ENCODE data around the gene KRT15. TPM values are rescaled to one million over a fixed set of nuclear protein-coding genes. Genes with fewer than 3 reads are reported as not detected.

Gene KRT15
- total and polyA plus RNA-seq, 4 donors = 15.2 to 51.7 (median 27.0) TPM

GRCh38 chr17:41494524-41494923 lies 24.2 kb downstream of the KRT15 start:
- Histone ChIP-seq H3K36me3 (ENCODE audit: control insufficient read depth in 4 of 4, insufficient read depth in 4 of 4, low read length in 4 of 4) (no peaks in the 10 kb centered on the region), H3K4me1 (ENCODE audit: control insufficient read depth in 5 of 5, insufficient read depth in 5 of 5, low read length in 5 of 5) (peaks cover 0 to 12% (median 7%) of the 10 kb centered on the region in 5 donors), H3K27me3 (ENCODE audit: control insufficient read depth in 3 of 3, insufficient read depth in 3 of 3, low read length in 2 of 3) (no peaks in the 10 kb centered on the region), H3K4me3 (no peak overlapping the region), H3K9me3 (ENCODE audit: control insufficient read depth in 4 of 4, insufficient read depth in 3 of 4, low read length in 3 of 4) (no peaks in the 10 kb centered on the region), H3K9ac (ENCODE audit: insufficient read depth in 1 of 2, low read length in 2 of 2) (no peak overlapping the region), H3K27ac (ENCODE audit: low read depth in 1 of 2, low read length in 1 of 2) (no peak overlapping the region)
- 64 to 85% methylated on average over 2 of the region's 2 CpGs for WGBS, 2 donors
- TF ChIP-seq CTCF (IDR thresholded peaks at IDR 0.05; ENCODE audit: control extremely low read depth, extremely low read depth) = no peak
- ATAC-seq (ENCODE audit: insufficient read depth, low FRiP score) (no peak), DNase-seq (no peak)

- Histone ChIP-seq H3K9ac (ENCODE audit: insufficient read depth in 1 of 2, low read length in 2 of 2) (no peak overlapping the region), H3K27ac (ENCODE audit: low read depth in 1 of 2, low read length in 1 of 2) (no peak overlapping the region), H3K4me1 (ENCODE audit: control insufficient read depth in 5 of 5, insufficient read depth in 5 of 5, low read length in 5 of 5) (peaks cover 0 to 12% (median 7%) of the 10 kb centered on the region in 5 donors), H3K27me3 (ENCODE audit: control insufficient read depth in 3 of 3, insufficient read depth in 3 of 3, low read length in 2 of 3) (no peaks in the 10 kb centered on the region), H3K4me3 (no peak overlapping the region), H3K9me3 (ENCODE audit: control insufficient read depth in 4 of 4, insufficient read depth in 3 of 4, low read length in 3 of 4) (no peaks in the 10 kb centered on the region), H3K36me3 (ENCODE audit: control insufficient read depth in 4 of 4, insufficient read depth in 4 of 4, low read length in 4 of 4) (no peaks in the 10 kb centered on the region)
- DNase-seq = peak; percentile 72 to 83 (median 76)
- 45 to 56% methylated on average over 4 of the region's 4 CpGs for WGBS, 2 donors
- no peak for TF ChIP-seq CTCF (IDR thresholded peaks at IDR 0.05; ENCODE audit: control extremely low read depth, extremely low read depth)
- ATAC-seq (ENCODE audit: insufficient read depth, low FRiP score) = no peak
Measured at GRCh38 chr17:41492771-41493170, 25.9 kb downstream of the KRT15 start.

- ATAC-seq (ENCODE audit: insufficient read depth, low FRiP score) = no peak
- H3K27me3 ChIP-seq (ENCODE audit: control insufficient read depth in 3 of 3, insufficient read depth in 3 of 3, low read length in 2 of 3) = no peaks in the 10 kb centered on the region
- no peaks in the 10 kb centered on the region for H3K36me3 ChIP-seq (ENCODE audit: control insufficient read depth in 4 of 4, insufficient read depth in 4 of 4, low read length in 4 of 4)
- H3K9ac ChIP-seq (ENCODE audit: insufficient read depth in 1 of 2, low read length in 2 of 2) = no peak overlapping the region
- H3K27ac ChIP-seq (ENCODE audit: low read depth in 1 of 2, low read length in 1 of 2) = no peak overlapping the region
- WGBS, 2 donors = 49 to 50% methylated on average over 6 of the region's 6 CpGs
- peaks cover 0 to 10% (median 7%) of the 10 kb centered on the region in 5 donors for H3K4me1 ChIP-seq (ENCODE audit: control insufficient read depth in 5 of 5, insufficient read depth in 5 of 5, low read length in 5 of 5)
- TF ChIP-seq CTCF (IDR thresholded peaks at IDR 0.05; ENCODE audit: control extremely low read depth, extremely low read depth) = no peak
- no peak overlapping the region for H3K4me3 ChIP-seq
- DNase-seq = peak in 2 of 3 donors; percentile 16 to 56
- no peaks in the 10 kb centered on the region for H3K9me3 ChIP-seq (ENCODE audit: control insufficient read depth in 4 of 4, insufficient read depth in 3 of 4, low read length in 3 of 4)
Measured at GRCh38 chr17:41492351-41492750, 26.3 kb downstream of the KRT15 start.

GRCh38 chr17:41491476-41491875 lies 27.2 kb downstream of the KRT15 start:
- Histone ChIP-seq H3K27me3 (ENCODE audit: control insufficient read depth in 3 of 3, insufficient read depth in 3 of 3, low read length in 2 of 3) (no peaks in the 10 kb centered on the region), H3K36me3 (ENCODE audit: control insufficient read depth in 4 of 4, insufficient read depth in 4 of 4, low read length in 4 of 4) (no peaks in the 10 kb centered on the region), H3K4me1 (ENCODE audit: control insufficient read depth in 5 of 5, insufficient read depth in 5 of 5, low read length in 5 of 5) (peaks cover 0 to 9% (median 5%) of the 10 kb centered on the region in 5 donors), H3K4me3 (no peak overlapping the region), H3K9ac (ENCODE audit: insufficient read depth in 1 of 2, low read length in 2 of 2) (no peak overlapping the region), H3K9me3 (ENCODE audit: control insufficient read depth in 4 of 4, insufficient read depth in 3 of 4, low read length in 3 of 4) (no peaks in the 10 kb centered on the region), H3K27ac (ENCODE audit: low read depth in 1 of 2, low read length in 1 of 2) (no peak overlapping the region)
- no peak for DNase-seq
- WGBS, 2 donors = 75 to 86% methylated on average over 2 of the region's 2 CpGs
- TF ChIP-seq CTCF (IDR thresholded peaks at IDR 0.05; ENCODE audit: control extremely low read depth, extremely low read depth) = no peak
- no peak for ATAC-seq (ENCODE audit: insufficient read depth, low FRiP score)
